BE2C (cell line): ENCODE data around the gene DOCK1.

ENCODE experiments used
- DNase-seq: peaks from one replicate; pipeline ENCODE4 v3.0.0-alpha.2; 2020
- H3K27me3 ChIP-seq: fragments of 250-450 bp; sonication (Bioruptor Pico); 2 replicates; pipeline ENCODE4 v1.5.1; 2020; ENCODE audit warnings: mild to moderate bottlenecking
- H3K36me3 ChIP-seq: fragments of 250-450 bp; sonication (Bioruptor Pico); 2 replicates; pipeline ENCODE4 v1.5.1; 2020; ENCODE audit warnings: mild to moderate bottlenecking
- H3K4me1 ChIP-seq: fragments of 250-450 bp; sonication (Bioruptor Pico); 2 replicates; pipeline ENCODE4 v1.5.1; 2020
- H3K4me3 ChIP-seq: 2 replicates; pipeline ENCODE4 v1.5.1; 2011; ENCODE audit warnings: low read depth, low read length
- H3K9me3 ChIP-seq: fragments of 250-450 bp; sonication (Bioruptor Pico); 2 replicates; pipeline ENCODE4 v1.5.1; 2020
- CTCF ChIP-seq: IDR thresholded peaks from 2 replicates; pipeline ENCODE4 v1.5.1; 2012; ENCODE audit warnings: mild to moderate bottlenecking, low read depth, low read length

Gene DOCK1

DNA sequence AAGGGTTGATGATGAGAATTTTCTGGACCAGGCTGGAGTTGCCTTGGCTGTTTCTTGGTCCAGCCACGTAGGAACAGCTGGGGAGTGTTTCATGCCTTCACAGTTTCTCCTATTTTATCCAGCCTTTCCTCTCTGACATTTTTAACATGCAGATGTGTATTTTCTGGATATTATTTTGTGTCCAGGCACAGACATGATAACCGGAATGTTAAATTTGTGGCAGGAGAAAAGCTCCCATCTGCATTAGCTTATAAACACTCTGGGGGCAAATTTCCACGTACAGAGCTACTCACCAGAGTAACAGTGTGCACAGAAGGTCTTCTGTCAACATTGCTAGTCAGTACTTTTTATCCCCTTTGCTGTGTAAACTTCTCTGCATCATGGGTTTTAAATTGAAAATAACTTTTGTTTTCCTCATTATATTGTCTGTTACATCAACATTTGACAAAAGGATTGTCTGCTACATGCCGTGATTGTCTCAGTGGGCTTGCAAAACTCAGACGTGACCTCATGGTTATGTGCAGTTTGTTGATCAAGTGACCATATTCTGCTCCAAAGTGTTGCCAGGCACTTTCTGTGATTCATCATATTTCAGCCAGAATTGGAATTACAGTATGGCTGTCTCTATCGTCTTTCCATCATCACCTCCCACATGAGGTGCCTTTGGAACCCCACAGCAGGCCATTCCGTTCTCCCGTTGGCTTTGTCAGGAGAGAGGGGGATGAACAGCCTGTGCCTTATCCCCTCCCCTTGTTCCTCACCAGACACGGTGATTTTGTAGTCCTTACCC lies 249.8 kb downstream of the DOCK1 start:
- H3K4me3 ChIP-seq = no peak overlapping the region
- H3K36me3 ChIP-seq = no peaks in the 10 kb centered on the region
- no peak for TF ChIP-seq CTCF
- H3K9me3 ChIP-seq = no peaks in the 10 kb centered on the region
- DNase-seq = no peak
- no peaks in the 10 kb centered on the region for H3K4me1 ChIP-seq
- no peaks in the 10 kb centered on the region for H3K27me3 ChIP-seq

DNA sequence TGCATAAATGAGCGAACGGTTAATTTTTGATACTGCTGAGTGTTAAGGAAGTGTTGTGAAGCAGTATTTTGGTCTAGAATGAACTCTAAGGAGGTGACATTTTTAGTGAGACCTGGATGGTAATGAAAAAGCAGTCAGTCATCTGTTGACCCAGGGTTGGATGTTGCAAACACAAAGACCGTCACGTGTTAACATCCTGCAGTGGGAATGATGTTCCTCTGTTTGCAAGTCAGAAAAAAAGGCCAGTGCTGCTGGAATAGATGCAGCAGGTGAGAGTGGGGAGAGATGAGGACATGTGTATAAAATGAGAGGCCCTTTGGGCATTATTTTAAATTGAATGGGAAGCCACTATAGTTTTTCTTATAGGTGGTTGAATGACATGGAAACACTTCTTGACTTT lies 251.9 kb downstream of the DOCK1 start:
- no peak for TF ChIP-seq CTCF
- DNase-seq = no peak

GRCh38 chr10:127157506-127158200 lies 252.4 kb downstream of the DOCK1 start:
- H3K4me3 ChIP-seq = no peak overlapping the region
- no peaks in the 10 kb centered on the region for H3K27me3 ChIP-seq
- no peak for TF ChIP-seq CTCF
- no peaks in the 10 kb centered on the region for H3K9me3 ChIP-seq
- no peak for DNase-seq
- H3K4me1 ChIP-seq = no peaks in the 10 kb centered on the region
- H3K36me3 ChIP-seq = no peaks in the 10 kb centered on the region

More for the DNA sequence above, 251.9 kb downstream of the DOCK1 start:
- Histone ChIP-seq H3K27me3 (no peaks in the 10 kb centered on the region), H3K4me1 (no peaks in the 10 kb centered on the region), H3K4me3 (no peak overlapping the region), H3K36me3 (no peaks in the 10 kb centered on the region), H3K9me3 (no peaks in the 10 kb centered on the region)

DNA sequence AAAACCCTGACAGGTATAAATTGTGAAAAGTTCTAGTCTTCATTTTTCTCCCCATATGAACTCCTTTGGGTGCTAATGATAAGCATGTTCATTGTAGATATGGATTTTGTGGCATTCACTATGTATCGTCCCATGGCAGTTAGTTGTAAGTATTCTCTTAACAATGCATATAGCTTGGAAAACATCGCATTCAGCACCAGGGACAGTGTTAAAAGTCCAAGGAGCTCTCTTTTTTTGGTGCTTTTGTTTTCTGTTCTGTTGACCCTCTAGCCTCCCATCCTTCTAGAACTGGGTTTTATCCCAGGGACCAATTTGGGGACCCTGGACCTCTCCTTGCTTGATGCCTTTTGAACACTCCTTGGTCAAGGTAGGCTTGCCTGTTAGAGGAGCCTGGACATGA lies 253.4 kb downstream of the DOCK1 start:
- no peaks in the 10 kb centered on the region for H3K27me3 ChIP-seq
- H3K4me1 ChIP-seq = no peaks in the 10 kb centered on the region
- DNase-seq = no peak
- H3K4me3 ChIP-seq = no peak overlapping the region
- H3K36me3 ChIP-seq = no peaks in the 10 kb centered on the region
- TF ChIP-seq CTCF = no peak
- no peaks in the 10 kb centered on the region for H3K9me3 ChIP-seq

GRCh38 chr10:127159648-127160245 lies 254.5 kb downstream of the DOCK1 start:
- no peak for DNase-seq

More at GRCh38 chr10:127159648-127160245, 254.5 kb downstream of the DOCK1 start:
- no peak overlapping the region for H3K4me3 ChIP-seq
- H3K4me1 ChIP-seq = no peaks in the 10 kb centered on the region
- H3K36me3 ChIP-seq = no peaks in the 10 kb centered on the region
- TF ChIP-seq CTCF = no peak
- no peaks in the 10 kb centered on the region for H3K27me3 ChIP-seq
- no peaks in the 10 kb centered on the region for H3K9me3 ChIP-seq
